Cardiac muscle cell (in vitro differentiated cells and primary cell): ENCODE data around the gene SLC30A10. TPM values are rescaled to one million over a fixed set of nuclear protein-coding genes. Genes with fewer than 3 reads are reported as not detected.

Source experiments
- DNase-seq, 2 donors: peaks; one replicate each; pipeline versions ENCODE4 v3.0.0 to v3.0.0-alpha.2; 2010 to 2017; ENCODE audit warnings: low read depth in 1 of 2, low spot score in 1 of 2
- H3K27ac ChIP-seq: fragments of 200-600 bp; sonication (generic); 2 replicates; pipeline ENCODE4 v1.5.1; 2016
- H3K27me3 ChIP-seq: fragments of 200-600 bp; sonication (generic); 2 replicates; pipeline ENCODE4 v1.6.0; 2016; ENCODE audit warnings: control low read depth
- H3K36me3 ChIP-seq: fragments of 200-600 bp; sonication (generic); 2 replicates; pipeline ENCODE4 v1.5.1; 2016; ENCODE audit warnings: control low read depth
- H3K4me1 ChIP-seq: fragments of 200-600 bp; sonication (generic); 2 replicates; pipeline ENCODE4 v1.8.1; 2017; ENCODE audit warnings: low read depth, mild to moderate bottlenecking, mixed run types
- H3K4me3 ChIP-seq: fragments of 200-600 bp; sonication (generic); 2 replicates; pipeline ENCODE4 v1.5.1; 2016; ENCODE audit warnings: mild to moderate bottlenecking
- H3K9me3 ChIP-seq: fragments of 200-600 bp; sonication (generic); 2 replicates; pipeline ENCODE4 v1.5.1; 2017; ENCODE audit warnings: low read depth, mild to moderate bottlenecking, control low read depth
- polyA plus RNA-seq: library from polyadenylated mRNA; unstranded; fragments of >200 nt; fragmentation: Nextera tagmentation; extraction: Ambion mirVana; gene quantifications from 2 replicates; pipeline ENCODE4 v1.2.1, GENCODE V29; 2016
- total RNA-seq: library from RNA; depleted of rRNA; stranded (reverse); fragments of >200 nt; gene quantifications from 2 replicates; pipeline ENCODE4 v1.2.3, GENCODE V29; 2016
- TF ChIP-seq, protein P1 (sequence below): IDR thresholded peaks from 2 replicates; pipeline ENCODE4 v1.5.1; 2012; ENCODE audit warnings: low read depth, mild to moderate bottlenecking, low read length

The SLC30A10 gene
- total and polyA plus RNA-seq, 2 experiments from 2014 or later: 0.21 to 1.5 TPM

DNA sequence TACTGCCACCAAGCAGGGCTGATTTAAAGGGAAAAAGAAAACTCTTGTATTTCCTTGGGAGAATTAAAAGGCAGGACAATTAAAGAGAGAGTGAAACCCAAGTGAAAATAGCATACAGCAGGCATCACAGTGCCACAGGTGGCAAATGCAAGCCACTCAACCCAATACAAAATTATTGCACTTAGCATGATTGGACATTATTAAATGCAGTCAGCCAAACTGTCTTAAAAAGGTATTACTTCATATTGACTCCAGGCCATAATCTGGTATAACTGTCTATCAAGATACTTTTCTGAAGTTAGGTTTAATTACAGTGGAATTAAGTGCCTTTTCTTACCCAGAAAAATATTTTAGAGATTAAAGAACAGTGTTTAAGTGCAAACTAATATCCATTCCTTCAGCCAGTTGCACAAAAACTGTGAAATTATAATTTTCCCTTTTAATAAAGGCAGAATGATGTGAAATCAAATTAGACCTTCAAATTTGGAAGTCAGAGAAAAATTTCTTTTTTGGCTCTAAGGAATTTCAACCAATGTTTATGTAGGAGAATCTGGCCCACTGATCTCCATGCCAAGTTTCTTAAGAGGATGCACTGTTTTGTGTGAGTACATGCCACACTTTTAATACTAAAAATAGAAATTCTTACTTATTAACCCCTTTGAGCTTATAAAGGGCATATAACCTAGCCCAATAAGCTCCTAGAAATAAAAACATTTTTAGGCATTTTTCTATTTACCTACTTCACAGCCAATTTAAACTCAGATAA, 15.2 kb downstream of the SLC30A10 start:
- no peak overlapping the region for H3K4me3 ChIP-seq
- no peak overlapping the region for H3K27ac ChIP-seq
- TF ChIP-seq, protein P1, sequence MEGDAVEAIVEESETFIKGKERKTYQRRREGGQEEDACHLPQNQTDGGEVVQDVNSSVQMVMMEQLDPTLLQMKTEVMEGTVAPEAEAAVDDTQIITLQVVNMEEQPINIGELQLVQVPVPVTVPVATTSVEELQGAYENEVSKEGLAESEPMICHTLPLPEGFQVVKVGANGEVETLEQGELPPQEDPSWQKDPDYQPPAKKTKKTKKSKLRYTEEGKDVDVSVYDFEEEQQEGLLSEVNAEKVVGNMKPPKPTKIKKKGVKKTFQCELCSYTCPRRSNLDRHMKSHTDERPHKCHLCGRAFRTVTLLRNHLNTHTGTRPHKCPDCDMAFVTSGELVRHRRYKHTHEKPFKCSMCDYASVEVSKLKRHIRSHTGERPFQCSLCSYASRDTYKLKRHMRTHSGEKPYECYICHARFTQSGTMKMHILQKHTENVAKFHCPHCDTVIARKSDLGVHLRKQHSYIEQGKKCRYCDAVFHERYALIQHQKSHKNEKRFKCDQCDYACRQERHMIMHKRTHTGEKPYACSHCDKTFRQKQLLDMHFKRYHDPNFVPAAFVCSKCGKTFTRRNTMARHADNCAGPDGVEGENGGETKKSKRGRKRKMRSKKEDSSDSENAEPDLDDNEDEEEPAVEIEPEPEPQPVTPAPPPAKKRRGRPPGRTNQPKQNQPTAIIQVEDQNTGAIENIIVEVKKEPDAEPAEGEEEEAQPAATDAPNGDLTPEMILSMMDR: no peak
- H3K27me3 ChIP-seq: no peaks in the 10 kb centered on the region
- H3K4me1 ChIP-seq: no peaks in the 10 kb centered on the region
- no peaks in the 10 kb centered on the region for H3K9me3 ChIP-seq
- H3K36me3 ChIP-seq: no peaks in the 10 kb centered on the region
- no peak for DNase-seq

DNA sequence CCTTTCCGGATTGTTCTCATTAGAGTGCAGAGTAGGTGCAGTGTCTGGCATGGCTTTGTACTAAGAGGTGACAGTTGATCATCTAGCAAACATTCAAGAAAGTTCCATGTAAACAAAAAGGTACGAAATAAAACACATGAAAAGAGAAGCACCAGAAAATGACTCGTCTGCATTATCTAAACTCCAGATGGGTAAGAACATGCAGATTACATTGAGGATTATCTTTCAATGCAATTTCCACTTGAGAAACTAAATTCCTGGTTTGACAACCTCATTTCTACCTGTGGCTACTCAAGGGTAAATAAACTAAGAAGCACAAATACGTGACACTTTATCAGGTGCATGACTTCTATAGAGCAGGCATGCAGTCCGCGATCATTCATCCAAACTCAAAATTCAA, 17.6 kb downstream of the SLC30A10 start:
- H3K4me3 ChIP-seq: no peak overlapping the region
- no peak overlapping the region for H3K27ac ChIP-seq
- no peaks in the 10 kb centered on the region for H3K36me3 ChIP-seq
- TF ChIP-seq, protein P1: no peak
- H3K27me3 ChIP-seq: no peaks in the 10 kb centered on the region
- no peak for DNase-seq
- H3K4me1 ChIP-seq: no peaks in the 10 kb centered on the region
- no peaks in the 10 kb centered on the region for H3K9me3 ChIP-seq

DNA sequence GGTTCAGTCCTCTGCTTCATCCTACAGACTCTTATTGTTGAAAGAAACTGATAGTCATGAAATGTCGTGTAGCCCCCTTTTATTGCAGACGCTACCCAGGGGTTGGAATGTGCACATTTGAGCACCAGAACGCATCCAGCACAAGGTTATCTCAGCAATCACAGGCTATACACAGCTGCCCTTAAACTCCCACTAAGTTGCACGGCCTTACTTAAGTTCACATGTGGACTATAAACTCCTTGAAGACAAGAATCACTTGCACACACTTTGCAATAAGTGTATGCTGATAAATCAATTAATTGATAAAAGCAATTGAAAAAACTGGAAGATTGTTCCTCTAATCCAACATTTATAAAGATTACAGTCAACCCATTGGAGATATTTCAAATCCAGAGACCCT, 18.9 kb downstream of the SLC30A10 start:
- Histone ChIP-seq H3K27ac (no peak overlapping the region), H3K4me1 (no peaks in the 10 kb centered on the region), H3K9me3 (no peaks in the 10 kb centered on the region), H3K27me3 (no peaks in the 10 kb centered on the region), H3K36me3 (no peaks in the 10 kb centered on the region), H3K4me3 (no peak overlapping the region)
- TF ChIP-seq, protein P1: no peak
- no peak for DNase-seq

DNA sequence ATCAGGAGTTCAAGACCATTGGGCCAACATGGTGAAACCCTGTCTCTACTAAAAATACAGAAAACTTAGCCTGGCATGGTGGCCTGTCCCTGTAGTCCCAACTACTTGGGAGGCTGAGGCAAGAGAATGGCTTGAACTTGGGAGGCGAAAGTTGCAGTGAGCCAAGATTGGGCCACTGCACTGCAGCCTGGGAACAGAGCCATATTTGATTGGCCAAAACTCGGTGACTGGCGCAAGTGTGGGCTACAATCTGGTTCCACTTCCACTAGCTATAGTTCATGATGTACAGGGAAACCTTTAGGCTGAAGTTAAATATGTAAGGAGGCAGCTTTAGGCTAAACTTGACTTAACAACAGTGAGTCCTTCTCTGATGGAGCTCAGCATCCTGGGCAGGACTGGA, 20.2 kb downstream of the SLC30A10 start:
- TF ChIP-seq, protein P1: no peak
- H3K27me3 ChIP-seq: no peaks in the 10 kb centered on the region
- H3K4me1 ChIP-seq: no peaks in the 10 kb centered on the region
- H3K4me3 ChIP-seq: no peak overlapping the region
- DNase-seq: no peak
- no peaks in the 10 kb centered on the region for H3K36me3 ChIP-seq
- no peak overlapping the region for H3K27ac ChIP-seq
- no peaks in the 10 kb centered on the region for H3K9me3 ChIP-seq

DNA sequence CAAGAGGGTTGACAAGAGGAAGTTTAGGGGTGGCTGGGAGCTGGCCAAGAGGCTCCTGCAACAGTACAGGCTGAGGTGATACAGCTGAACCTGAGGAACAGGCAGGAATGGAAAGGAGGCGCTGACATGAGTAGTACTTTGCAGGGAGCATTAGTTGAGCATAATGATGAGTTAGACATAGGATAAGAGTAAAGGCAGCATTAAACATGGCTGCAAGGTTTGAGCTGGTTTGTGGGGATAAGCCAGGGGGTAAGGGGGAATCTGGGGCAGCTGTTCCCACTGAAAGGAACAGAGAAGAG, 20.6 kb downstream of the SLC30A10 start:
- H3K4me1 ChIP-seq: no peaks in the 10 kb centered on the region
- no peak for DNase-seq
- no peaks in the 10 kb centered on the region for H3K9me3 ChIP-seq
- no peaks in the 10 kb centered on the region for H3K27me3 ChIP-seq
- no peak overlapping the region for H3K4me3 ChIP-seq
- TF ChIP-seq, protein P1: no peak
- no peaks in the 10 kb centered on the region for H3K36me3 ChIP-seq
- H3K27ac ChIP-seq: no peak overlapping the region
